NB4 (cell line): ENCODE data around the gene TGFBR2.

Source experiments
- DNase-seq: peaks from one replicate; pipeline ENCODE4 v3.0.0; 2010; ENCODE audit warnings: low read depth
- H3K4me3 ChIP-seq: one replicate; pipeline ENCODE4 v1.5.1; 2011; ENCODE audit warnings: mild to moderate bottlenecking, low read depth, low read length, moderate library complexity
- MYC ChIP-seq: IDR thresholded peaks from 2 replicates; pipeline ENCODE4 v1.6.1; 2011; ENCODE audit warnings: low read depth, low read length
- POLR2A ChIP-seq: IDR thresholded peaks from 2 replicates; pipeline ENCODE4 v1.6.1; 2011; ENCODE audit warnings: mild to moderate bottlenecking; ENCODE audit not compliant: insufficient read length; ENCODE audit errors: extremely low read depth
- TF ChIP-seq, protein P1 (sequence below): IDR thresholded peaks from one replicate; pipeline ENCODE4 v1.5.1; 2012; ENCODE audit warnings: low read depth, low read length
- TF ChIP-seq, protein P2 (sequence below): IDR thresholded peaks from 2 replicates; pipeline ENCODE4 v1.6.1; 2011; ENCODE audit warnings: low read depth, low read length

Gene TGFBR2

DNA sequence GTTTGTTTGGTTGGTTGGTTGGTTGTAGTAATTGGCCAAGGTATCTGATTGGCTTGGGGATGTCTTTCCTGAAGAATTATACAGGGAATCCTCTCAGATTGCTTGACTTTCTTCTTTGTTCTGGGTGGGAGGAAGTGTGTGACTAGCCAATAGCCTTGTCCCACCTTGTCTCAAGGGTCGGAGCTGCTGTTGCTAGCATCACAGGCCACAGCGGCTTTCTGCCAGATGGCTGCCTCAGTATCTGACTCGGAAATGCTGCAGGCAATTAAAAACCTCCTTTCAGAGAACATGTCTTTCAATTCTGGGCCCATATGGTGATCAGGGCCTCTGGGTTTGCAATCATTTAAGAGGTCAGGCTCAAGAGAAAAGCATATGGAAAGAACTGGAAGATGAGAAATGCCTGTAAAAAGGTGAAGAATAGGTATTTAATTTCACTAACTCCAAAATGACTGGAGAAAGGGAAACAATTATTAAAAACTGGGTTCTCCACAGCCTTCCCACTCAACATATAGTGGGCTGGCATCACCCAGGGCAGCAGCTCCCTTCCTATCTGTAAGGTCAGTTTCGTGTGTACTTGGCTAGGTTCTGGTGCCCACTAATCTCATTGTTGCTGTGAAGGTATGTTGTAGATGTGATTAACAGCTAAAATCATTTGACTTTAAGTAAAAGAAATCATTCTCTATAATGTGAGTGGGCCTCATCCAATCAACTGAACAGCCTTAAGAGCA, 32.4 kb downstream of the TGFBR2 start:
- TF ChIP-seq POLR2A = no peak
- TF ChIP-seq, protein P1, sequence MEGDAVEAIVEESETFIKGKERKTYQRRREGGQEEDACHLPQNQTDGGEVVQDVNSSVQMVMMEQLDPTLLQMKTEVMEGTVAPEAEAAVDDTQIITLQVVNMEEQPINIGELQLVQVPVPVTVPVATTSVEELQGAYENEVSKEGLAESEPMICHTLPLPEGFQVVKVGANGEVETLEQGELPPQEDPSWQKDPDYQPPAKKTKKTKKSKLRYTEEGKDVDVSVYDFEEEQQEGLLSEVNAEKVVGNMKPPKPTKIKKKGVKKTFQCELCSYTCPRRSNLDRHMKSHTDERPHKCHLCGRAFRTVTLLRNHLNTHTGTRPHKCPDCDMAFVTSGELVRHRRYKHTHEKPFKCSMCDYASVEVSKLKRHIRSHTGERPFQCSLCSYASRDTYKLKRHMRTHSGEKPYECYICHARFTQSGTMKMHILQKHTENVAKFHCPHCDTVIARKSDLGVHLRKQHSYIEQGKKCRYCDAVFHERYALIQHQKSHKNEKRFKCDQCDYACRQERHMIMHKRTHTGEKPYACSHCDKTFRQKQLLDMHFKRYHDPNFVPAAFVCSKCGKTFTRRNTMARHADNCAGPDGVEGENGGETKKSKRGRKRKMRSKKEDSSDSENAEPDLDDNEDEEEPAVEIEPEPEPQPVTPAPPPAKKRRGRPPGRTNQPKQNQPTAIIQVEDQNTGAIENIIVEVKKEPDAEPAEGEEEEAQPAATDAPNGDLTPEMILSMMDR = no peak
- TF ChIP-seq MYC = no peak
- TF ChIP-seq, protein P2, sequence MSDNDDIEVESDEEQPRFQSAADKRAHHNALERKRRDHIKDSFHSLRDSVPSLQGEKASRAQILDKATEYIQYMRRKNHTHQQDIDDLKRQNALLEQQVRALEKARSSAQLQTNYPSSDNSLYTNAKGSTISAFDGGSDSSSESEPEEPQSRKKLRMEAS = no peak
- DNase-seq = no peak
- no peak overlapping the region for H3K4me3 ChIP-seq

DNA sequence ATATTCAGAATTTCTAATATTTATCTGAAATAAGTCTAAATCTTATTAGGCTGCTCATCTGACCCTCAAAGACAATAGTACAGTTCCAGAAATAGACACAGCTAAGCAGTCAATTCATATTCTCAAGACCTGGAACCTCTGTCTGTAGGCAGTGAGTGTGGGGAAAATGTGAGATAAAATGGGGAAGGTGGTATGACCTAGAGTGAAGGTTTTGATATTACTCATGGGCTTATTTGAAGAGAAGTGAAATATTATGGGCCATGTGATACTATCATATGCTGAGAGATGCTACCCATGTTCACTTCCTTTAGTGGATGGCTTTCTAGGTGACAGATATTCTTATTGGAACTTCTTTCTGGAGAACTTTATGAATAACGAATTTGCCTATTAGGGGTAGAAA, 33.5 kb downstream of the TGFBR2 start:
- DNase-seq = no peak
- no peak for TF ChIP-seq POLR2A
- TF ChIP-seq, protein P2 = no peak
- TF ChIP-seq, protein P1 = no peak
- TF ChIP-seq MYC = no peak
- no peak overlapping the region for H3K4me3 ChIP-seq

DNA sequence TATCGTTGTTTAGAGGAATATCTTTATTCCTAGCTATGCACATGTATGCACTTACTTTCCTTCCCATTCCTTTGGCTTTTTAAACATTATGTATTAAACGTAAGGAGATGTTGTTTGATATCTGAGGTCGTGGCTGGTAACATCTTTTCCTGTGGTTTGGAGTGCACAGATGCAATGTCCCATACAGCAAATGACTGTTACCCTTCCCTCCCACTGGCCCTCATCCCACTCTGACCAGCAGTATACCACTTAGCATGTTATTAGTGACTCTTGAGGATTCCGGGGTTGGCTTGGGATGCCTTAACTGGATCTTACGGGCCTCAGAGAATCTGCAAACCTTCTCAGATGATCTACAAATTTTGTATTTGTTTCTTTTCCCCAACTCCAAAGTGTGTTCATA, 34.5 kb downstream of the TGFBR2 start:
- H3K4me3 ChIP-seq = no peak overlapping the region
- peak; percentile 52 for DNase-seq
- TF ChIP-seq, protein P1 = no peak
- TF ChIP-seq MYC = no peak
- no peak for TF ChIP-seq POLR2A

DNA sequence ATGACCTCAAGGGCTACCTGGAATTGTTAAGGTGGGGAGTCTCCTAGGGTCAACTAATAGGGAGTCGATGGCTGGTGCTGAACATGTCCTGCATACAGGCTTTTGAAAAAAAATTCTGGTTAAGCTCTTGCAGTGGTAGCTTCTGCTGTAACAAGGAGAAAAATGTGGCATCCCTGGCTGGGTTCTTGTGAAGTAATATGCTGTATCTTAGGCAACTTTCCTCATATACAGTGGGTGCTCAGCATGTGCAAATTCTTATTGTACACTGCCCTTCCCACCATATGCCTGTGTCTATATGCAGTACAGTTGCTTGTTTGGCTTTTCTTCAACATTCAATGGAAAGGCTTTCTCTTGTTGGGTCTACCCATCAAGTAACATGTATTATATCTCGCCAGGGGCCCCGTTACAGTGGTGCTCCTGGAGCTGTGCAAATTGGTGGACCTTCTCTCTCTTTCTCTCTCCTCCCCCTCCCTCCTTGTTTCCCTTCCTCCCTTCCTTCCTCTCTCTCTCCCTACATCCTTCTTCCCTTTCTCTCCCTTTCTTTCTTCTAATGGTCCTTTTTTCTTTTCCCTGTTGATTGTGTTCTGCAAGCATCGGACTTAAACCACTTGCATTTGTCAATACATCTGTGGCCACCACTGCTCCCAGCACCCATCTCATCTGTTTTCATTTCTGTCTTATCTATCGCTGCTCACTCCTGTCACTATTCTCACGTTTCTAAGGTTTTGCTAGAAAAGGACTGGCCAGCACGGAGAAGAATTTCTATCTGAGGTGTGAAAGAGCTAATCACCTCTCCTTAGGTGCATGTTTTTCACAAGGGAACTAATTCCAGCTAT, 35.2 kb downstream of the TGFBR2 start:
- no peak for TF ChIP-seq POLR2A
- TF ChIP-seq, protein P2 = no peak
- TF ChIP-seq, protein P1 = no peak
- TF ChIP-seq MYC = no peak
- no peak overlapping the region for H3K4me3 ChIP-seq
- DNase-seq = peak; percentile 35

DNA sequence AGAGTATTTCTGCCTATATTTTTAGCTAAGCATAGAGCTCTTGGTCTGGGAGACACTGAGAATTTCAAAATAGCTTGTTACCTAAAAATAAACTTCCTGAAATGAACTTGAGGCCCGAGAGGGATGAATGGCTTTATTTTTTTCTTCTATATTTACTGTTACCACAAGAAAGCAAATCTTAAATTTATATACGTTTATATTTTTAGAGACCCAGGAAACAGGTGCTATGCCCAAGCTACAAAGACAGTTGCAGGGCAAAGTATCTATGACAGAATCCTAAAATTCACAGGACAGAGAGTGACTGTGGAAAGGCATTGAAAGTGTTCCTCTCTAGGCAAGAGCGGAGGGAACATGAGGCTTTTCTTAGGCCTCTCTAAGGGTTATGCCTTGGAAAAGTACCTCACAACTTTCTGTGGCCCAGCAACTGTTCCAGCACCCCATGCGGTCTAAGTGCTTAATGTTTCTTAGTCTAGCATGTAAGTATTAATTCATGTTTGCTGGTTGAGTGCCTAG, 36.5 kb downstream of the TGFBR2 start:
- H3K4me3 ChIP-seq = no peak overlapping the region
- TF ChIP-seq, protein P2 = no peak
- TF ChIP-seq MYC = no peak
- TF ChIP-seq, protein P1 = no peak
- TF ChIP-seq POLR2A = no peak
- peak; percentile 54 for DNase-seq
